ENCODE results near the gene FDXR. TPM values are rescaled to one million over a fixed set of nuclear protein-coding genes. Genes with fewer than 3 reads are reported as not detected.

The FDXR gene
- total and polyA plus RNA-seq, 9 of the 15 experiments (the other 6 are each of a cell fraction or from before 2014, with no cell fraction given) = 0.89 to 70.7 (median 30.9) TPM

- TF ChIP-seq CUX1 (CRISPR knock-in tag; IDR thresholded peaks at IDR 0.05) (no peak), MBD2 (IDR thresholded peaks at IDR 0.05; ENCODE audit: borderline replicate concordance, low read depth) (no peak), CHCHD3 (CRISPR knock-in tag; IDR thresholded peaks at IDR 0.05) (no peak), ZFPM2 (CRISPR knock-in tag; IDR thresholded peaks at IDR 0.05) (no peak), RERE (CRISPR knock-in tag; IDR thresholded peaks at IDR 0.05; ENCODE audit: borderline replicate concordance) (no peak), ZNF232 (CRISPR knock-in tag; IDR thresholded peaks at IDR 0.05) (no peak), FOXP1 (CRISPR knock-in tag; IDR thresholded peaks at IDR 0.05) (no peak), ZNF695 (CRISPR knock-in tag; IDR thresholded peaks at IDR 0.05) (no peak), ZNF23 (CRISPR knock-in tag; IDR thresholded peaks at IDR 0.05) (no peak)
- TF ChIP-seq, protein P1, sequence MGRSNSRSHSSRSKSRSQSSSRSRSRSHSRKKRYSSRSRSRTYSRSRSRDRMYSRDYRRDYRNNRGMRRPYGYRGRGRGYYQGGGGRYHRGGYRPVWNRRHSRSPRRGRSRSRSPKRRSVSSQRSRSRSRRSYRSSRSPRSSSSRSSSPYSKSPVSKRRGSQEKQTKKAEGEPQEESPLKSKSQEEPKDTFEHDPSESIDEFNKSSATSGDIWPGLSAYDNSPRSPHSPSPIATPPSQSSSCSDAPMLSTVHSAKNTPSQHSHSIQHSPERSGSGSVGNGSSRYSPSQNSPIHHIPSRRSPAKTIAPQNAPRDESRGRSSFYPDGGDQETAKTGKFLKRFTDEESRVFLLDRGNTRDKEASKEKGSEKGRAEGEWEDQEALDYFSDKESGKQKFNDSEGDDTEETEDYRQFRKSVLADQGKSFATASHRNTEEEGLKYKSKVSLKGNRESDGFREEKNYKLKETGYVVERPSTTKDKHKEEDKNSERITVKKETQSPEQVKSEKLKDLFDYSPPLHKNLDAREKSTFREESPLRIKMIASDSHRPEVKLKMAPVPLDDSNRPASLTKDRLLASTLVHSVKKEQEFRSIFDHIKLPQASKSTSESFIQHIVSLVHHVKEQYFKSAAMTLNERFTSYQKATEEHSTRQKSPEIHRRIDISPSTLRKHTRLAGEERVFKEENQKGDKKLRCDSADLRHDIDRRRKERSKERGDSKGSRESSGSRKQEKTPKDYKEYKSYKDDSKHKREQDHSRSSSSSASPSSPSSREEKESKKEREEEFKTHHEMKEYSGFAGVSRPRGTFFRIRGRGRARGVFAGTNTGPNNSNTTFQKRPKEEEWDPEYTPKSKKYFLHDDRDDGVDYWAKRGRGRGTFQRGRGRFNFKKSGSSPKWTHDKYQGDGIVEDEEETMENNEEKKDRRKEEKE (IDR thresholded peaks at IDR 0.05; ENCODE audit: borderline replicate concordance in 1 of 2, control insufficient read depth in 1 of 2, low read depth in 2 of 2, low read length in 1 of 2) = no peak
Observed at GRCh38 chr17:74872313-74873036, at the start of gene FDXR (continued).
